ENCODE results near the gene NFATC2. TPM values are rescaled to one million over a fixed set of nuclear protein-coding genes. Genes with fewer than 3 reads are reported as not detected.

NFATC2 gene
- total RNA-seq, 3 donors from 2014 or later (not counting 1 experiment from before 2014, with no cell fraction given), result 141 to 195 (median 160) TPM

- 93% methylated on average over 10 of the region's 13 CpGs for WGBS (ENCODE audit: insufficient coverage)
- H3K36me3 Mint-ChIP-seq, result peaks cover 12% of the 10 kb centered on the region
- peaks cover 7% of the 10 kb centered on the region for H3K4me1 ChIP-seq (ENCODE audit: control insufficient read depth, insufficient read depth, low read length)
- no peak for TF ChIP-seq CTCF (IDR thresholded peaks at IDR 0.05)
- H3K4me3 Mint-ChIP-seq, result no peak overlapping the region
- intact Hi-C loops (cut with micrococcal nuclease), result no loop called here
- H3K27ac ChIP-seq (ENCODE audit: low read length), result no peak overlapping the region
- no peaks in the 10 kb centered on the region for H3K27me3 Mint-ChIP-seq (ENCODE audit: low read depth in 2 of 2)
- no peak overlapping the region for H3K4me3 ChIP-seq (ENCODE audit: low read length)
- no peaks in the 10 kb centered on the region for H3K9me3 ChIP-seq (ENCODE audit: control insufficient read depth, insufficient read depth, low read length)
- ATAC-seq (no peak), DNase-seq (no peak)
- peaks cover 10% of the 10 kb centered on the region for H3K36me3 ChIP-seq (ENCODE audit: control insufficient read depth, insufficient read depth, low read length)
- H3K27me3 ChIP-seq (ENCODE audit: control insufficient read depth, insufficient read depth, low read length), result no peaks in the 10 kb centered on the region
- H3K4me1 Mint-ChIP-seq, result peaks cover 41 to 55% of the 10 kb centered on the region in 2 donors
- peak overlapping the region; percentile 67 to 80 for H3K27ac Mint-ChIP-seq
- no peaks in the 10 kb centered on the region for H3K9me3 Mint-ChIP-seq
These were observed 161.8 kb downstream of the NFATC2 start for GRCh38 chr20:51380401-51381385.

GRCh38 chr20:51379601-51380341, 162.7 kb downstream of the NFATC2 start:
- 97% methylated on average over 8 of the region's 8 CpGs for WGBS (ENCODE audit: insufficient coverage)
- Mint-ChIP-seq H3K27ac (peak overlapping the region; percentile 67 to 80), H3K4me3 (no peak overlapping the region), H3K36me3 (peaks cover 12% of the 10 kb centered on the region), H3K9me3 (no peaks in the 10 kb centered on the region), H3K4me1 (peaks cover 32 to 46% of the 10 kb centered on the region in 2 donors), H3K27me3 (ENCODE audit: low read depth in 2 of 2) (no peaks in the 10 kb centered on the region)
- DNase-seq, result no peak
- TF ChIP-seq CTCF (IDR thresholded peaks at IDR 0.05), result no peak
- no peak for ATAC-seq
- intact Hi-C loops (cut with micrococcal nuclease), result no loop called here
- Histone ChIP-seq H3K27ac (ENCODE audit: low read length) (no peak overlapping the region), H3K36me3 (ENCODE audit: control insufficient read depth, insufficient read depth, low read length) (peaks cover 10% of the 10 kb centered on the region), H3K9me3 (ENCODE audit: control insufficient read depth, insufficient read depth, low read length) (no peaks in the 10 kb centered on the region), H3K4me1 (ENCODE audit: control insufficient read depth, insufficient read depth, low read length) (peaks cover 5% of the 10 kb centered on the region), H3K4me3 (ENCODE audit: low read length) (no peak overlapping the region), H3K27me3 (ENCODE audit: control insufficient read depth, insufficient read depth, low read length) (no peaks in the 10 kb centered on the region)

GRCh38 chr20:51378171-51378928, 164.2 kb downstream of the NFATC2 start:
- no peak for TF ChIP-seq CTCF (IDR thresholded peaks at IDR 0.05)
- Histone ChIP-seq H3K4me1 (ENCODE audit: control insufficient read depth, insufficient read depth, low read length) (no peaks in the 10 kb centered on the region), H3K27me3 (ENCODE audit: control insufficient read depth, insufficient read depth, low read length) (no peaks in the 10 kb centered on the region), H3K27ac (ENCODE audit: low read length) (no peak overlapping the region), H3K4me3 (ENCODE audit: low read length) (no peak overlapping the region), H3K9me3 (ENCODE audit: control insufficient read depth, insufficient read depth, low read length) (no peaks in the 10 kb centered on the region), H3K36me3 (ENCODE audit: control insufficient read depth, insufficient read depth, low read length) (peaks cover 8% of the 10 kb centered on the region)
- Mint-ChIP-seq H3K27me3 (ENCODE audit: low read depth in 2 of 2) (no peaks in the 10 kb centered on the region), H3K36me3 (peaks cover 12% of the 10 kb centered on the region), H3K27ac (peak overlapping the region in 1 of 2 donors; percentile 48), H3K4me1 (peaks cover 18 to 32% of the 10 kb centered on the region in 2 donors), H3K9me3 (no peaks in the 10 kb centered on the region), H3K4me3 (no peak overlapping the region)
- intact Hi-C loops (cut with micrococcal nuclease), result no loop called here
- 97% methylated on average over 19 of the region's 19 CpGs for WGBS (ENCODE audit: insufficient coverage)
- ATAC-seq, result no peak
- DNase-seq, result peak in 1 of 2 donors; percentile 34

Data from natural killer cell (primary cell).